ENCODE results near the gene MARK4.

GRCh38 chr19:45253396-45254027 lies 2.4 kb downstream of the MARK4 start:
- TF ChIP-seq POLR2A (IDR thresholded peaks at IDR 0.05; ENCODE audit: low read length) = no peak
- TF ChIP-seq GATA1 (IDR thresholded peaks at IDR 0.05; ENCODE audit: low read depth, low read length) = no peak

Measured in erythroblast (primary cell).